Fibroblast of skin of back (primary cell): Measurements from ENCODE around the gene TCF4.

Experiments
- DNase-seq: peaks from one replicate; pipeline ENCODE4 v3.0.0-alpha.2; 2013

TCF4 gene

GRCh38 chr18:55286257-55286825 is 301.7 kb downstream of the TCF4 start:
- no peak for DNase-seq

GRCh38 chr18:55284614-55285013 is 303.4 kb downstream of the TCF4 start:
- DNase-seq = no peak

DNA sequence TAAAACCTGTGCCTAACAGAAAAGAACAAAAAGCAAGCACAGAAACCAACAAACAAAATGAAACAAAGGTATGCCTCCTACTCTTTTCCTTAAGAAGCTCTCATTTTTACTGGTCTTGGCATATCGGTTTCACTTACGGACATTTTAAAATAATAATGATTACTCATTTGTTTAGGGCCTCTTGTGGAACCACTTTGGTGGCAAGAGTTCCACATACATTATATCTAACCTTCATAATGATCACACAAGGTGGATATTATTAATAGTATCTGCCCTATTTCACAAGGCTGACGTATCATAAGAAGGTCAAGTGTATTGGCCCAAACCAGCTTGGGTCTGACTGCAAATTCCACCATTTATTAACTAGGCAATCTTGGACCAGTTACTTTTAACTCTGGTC is 304.7 kb downstream of the TCF4 start:
- no peak for DNase-seq

GRCh38 chr18:55280503-55280902 is 307.5 kb downstream of the TCF4 start:
- DNase-seq = no peak

DNA sequence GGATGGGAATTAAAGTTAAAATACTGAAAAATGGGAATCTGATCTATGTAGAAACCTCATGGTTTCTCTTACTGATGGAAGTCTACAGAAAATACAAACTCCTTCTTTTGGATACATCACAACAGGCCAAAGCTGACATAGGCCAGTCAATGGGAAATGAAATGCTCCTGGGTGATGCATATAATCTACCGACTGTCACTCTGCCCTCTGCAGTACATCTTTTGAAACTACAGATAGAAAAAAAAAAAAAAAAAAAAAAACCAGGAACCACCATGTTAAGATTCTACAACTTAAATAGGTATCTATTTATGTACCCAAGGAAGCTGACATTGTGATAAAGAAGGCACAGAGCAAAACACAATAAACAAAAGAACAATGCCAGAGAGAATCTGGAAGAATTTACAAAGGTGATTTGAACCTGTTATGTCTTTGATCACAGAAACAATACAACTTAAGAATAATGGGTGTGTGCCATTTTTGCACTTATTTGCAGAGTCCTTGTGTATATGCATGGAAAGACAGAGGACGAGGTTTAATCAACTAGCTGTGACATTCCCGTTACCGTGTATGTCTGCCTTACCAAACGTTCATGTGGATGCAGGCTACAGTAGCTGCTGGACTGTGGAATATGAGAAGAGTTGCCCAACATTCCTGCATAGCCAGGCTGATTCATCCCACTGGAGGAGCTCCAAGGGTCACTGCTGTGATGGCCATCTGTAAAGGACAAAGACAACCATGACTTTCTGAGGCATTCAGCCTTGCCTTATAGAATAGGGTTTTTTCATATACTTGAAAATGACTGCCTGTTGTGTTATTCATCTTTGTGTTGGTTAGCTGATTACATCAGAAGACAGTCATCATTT is 312.7 kb downstream of the TCF4 start:
- peak; percentile 70 for DNase-seq

GRCh38 chr18:55272510-55273243 is 315.3 kb downstream of the TCF4 start:
- DNase-seq = peak; percentile 85

DNA sequence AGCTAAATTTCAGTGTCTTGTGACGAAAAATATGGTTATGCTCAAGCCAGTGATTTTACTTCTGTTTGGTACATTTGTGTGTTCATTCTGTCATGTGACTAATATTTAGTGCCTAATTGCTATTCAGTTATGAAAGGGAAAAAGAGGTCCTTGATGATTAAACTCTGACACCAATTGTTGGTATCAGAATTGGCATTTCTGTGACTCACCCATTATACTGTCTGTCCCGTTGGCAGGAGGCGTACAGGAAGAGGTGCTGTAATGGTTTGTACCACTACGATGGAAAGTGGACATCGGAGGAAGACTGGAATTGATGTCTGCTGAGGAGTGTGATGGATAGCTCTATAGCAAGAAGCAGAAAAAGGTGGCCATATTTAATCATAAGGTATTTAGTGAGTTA is 318.4 kb downstream of the TCF4 start:
- DNase-seq = no peak

- DNase-seq = no peak
Measured at GRCh38 chr18:55268628-55269275, 319.2 kb downstream of the TCF4 start.

GRCh38 chr18:55268151-55268601 is 319.8 kb downstream of the TCF4 start:
- DNase-seq = no peak

- DNase-seq = no peak
Measured at GRCh38 chr18:55266981-55267380, 321.0 kb downstream of the TCF4 start.

DNA sequence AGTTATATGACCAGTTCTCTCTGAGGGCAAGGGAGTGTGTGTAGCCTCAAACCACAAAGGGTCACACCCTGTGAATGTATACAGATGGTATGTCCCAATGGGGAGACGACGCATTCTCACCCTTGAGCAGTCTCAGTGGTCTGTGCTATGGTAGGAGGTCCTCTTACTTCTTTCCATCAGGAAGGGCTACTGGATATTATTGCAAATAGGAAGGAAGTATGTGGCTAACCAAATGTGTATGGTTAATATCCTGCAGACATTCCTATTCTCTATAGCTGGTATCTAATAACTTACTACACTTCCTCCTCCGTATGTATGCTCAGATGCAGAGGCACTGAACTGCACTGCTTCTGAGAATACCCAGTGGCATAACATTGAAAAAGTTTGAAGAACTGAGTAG is 322.0 kb downstream of the TCF4 start:
- peak; percentile 92 for DNase-seq

DNA sequence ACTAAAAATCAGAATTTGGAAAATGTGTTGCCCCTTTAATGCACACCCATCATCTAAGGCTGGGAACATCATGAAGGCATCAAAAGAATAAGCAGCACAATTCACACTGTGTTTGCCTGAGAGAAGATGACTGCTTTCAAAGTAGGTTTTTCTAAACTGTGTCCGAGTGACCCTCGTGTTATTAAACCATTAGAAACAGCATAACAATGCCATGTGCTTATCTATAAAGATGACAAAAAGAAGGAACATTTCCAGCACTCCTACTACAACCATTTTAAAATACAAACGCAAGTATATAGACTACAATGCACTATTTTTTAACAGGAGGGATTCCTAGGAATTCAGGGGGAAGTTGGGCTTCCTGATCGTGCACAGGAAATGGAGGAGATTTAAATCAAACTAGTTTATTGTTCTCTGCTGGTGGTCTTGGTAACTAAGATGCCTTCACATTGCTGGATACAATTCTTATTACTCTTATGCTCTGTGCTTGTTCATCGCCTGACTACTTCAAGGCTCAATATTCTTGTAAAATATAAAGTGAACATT is 322.8 kb downstream of the TCF4 start:
- DNase-seq = no peak

- no peak for DNase-seq
Measured at GRCh38 chr18:55264108-55264507, 323.9 kb downstream of the TCF4 start.

GRCh38 chr18:55262021-55262560 is 325.9 kb downstream of the TCF4 start:
- DNase-seq = no peak

- DNase-seq = no peak
Measured at GRCh38 chr18:55261253-55261652, 326.7 kb downstream of the TCF4 start.

DNA sequence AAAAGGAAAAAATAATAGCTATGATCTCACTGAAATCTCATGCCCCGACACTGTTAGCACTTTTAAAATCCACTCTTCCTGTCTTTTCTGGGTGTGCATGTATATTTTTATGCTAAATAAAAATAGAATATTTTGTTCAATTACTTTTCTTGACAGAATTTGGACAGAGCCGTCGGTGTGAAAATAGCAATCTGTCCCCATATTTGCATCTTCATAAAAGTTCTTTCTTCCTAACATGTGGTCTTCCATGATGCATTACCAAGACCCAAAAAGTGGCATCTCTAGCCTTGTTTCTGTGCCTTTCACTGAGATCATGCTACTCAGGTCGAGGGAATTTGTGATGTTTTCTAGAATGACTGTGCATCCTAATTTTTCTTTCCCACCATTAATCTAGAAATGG is 329.9 kb downstream of the TCF4 start:
- no peak for DNase-seq

- DNase-seq = no peak
Measured at GRCh38 chr18:55256929-55257289, 331.1 kb downstream of the TCF4 start.

DNA sequence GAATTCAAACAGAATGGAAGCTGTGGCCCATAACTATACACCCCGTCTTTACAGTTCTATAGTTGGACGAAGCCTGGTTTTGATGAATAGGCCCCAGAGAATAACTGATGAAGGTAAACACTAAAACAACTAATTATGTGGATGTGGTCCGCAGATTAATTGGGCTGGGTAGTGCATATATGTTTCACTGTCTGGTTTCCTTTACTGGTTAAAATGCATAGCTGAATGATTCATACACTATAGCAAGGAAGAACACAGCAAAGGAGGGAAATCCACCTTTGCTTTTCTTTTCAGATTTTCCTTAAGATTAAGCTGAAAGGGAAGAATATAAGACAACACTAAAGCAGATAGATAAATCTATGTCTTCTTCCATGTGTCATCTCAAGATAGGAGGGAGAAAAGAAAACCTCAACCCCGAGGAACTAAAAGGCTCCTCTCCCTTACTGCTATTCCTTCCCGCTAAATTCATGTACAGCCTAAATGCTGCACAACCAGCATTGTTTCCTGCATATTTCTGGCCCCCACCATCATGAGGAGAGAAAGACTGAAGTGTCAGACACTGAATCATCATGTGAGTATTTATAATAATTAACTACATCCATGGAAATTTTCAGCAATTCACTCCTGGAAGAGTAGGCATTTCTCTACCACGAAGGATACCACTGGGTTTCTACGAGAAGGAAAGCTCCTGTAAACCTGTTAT is 331.6 kb downstream of the TCF4 start:
- DNase-seq = peak; percentile 86

- DNase-seq = no peak
Measured at GRCh38 chr18:55253814-55254213, 334.2 kb downstream of the TCF4 start.

- DNase-seq = no peak
Measured at GRCh38 chr18:55252901-55253300, 335.1 kb downstream of the TCF4 start.

DNA sequence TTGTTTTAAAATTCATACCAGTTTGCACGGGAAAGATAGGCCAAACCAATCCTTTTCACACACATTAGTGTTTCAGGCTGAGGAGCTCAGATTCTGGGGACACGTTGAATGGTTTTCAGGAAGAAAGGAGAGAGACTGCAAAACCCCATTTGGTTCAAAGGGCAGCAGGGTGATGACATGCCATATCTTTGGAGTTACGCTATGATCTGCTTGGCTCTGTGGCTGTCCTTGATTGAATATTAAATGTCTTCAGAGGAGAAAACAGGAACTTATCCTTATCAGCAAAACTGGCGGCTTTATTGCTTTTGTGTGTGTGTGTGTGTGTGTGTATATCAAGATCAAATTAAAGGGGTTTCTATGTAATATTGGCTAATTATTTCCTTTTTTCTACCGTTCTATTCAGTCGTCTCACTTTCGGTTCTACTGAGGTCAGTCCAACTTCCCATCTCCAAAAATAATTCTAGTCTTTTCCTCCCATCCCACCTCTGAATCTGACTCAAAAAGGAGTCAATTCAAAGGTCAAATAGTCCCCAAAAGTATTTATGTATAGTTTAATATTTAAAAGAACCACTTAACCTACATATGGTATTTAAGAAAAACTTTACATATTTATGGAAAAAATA is 335.8 kb downstream of the TCF4 start:
- DNase-seq = no peak
